HG03521 (cell line): ENCODE results near the gene GLRX3.
A peak's percentile ranks its signal among the peaks of the same experiment; 100 is the strongest.

ENCODE experiments used
- ATAC-seq: cut with Tn5 transposase; IDR thresholded peaks from one replicate; pipeline ENCODE4 v1.9.1; 2021; ENCODE audit warnings: mild to moderate bottlenecking, moderate library complexity; ENCODE audit not compliant: unreplicated experiment

The GLRX3 gene

GRCh38 chr10:130137659-130138478 is 1.7 kb downstream of the GLRX3 start:
- no peak for ATAC-seq

GRCh38 chr10:130138479-130138866 is 2.3 kb downstream of the GLRX3 start:
- no peak for ATAC-seq

- ATAC-seq = no peak
These were observed 4.2 kb downstream of the GLRX3 start for GRCh38 chr10:130140425-130140824.

GRCh38 chr10:130141038-130141437 is 4.8 kb downstream of the GLRX3 start:
- ATAC-seq = no peak

- ATAC-seq = peak; percentile 30
These were observed 5.3 kb downstream of the GLRX3 start for GRCh38 chr10:130141460-130141859.

GRCh38 chr10:130141878-130142277 is 5.7 kb downstream of the GLRX3 start:
- peak; percentile 80 for ATAC-seq

- no peak for ATAC-seq
These were observed 9.9 kb downstream of the GLRX3 start for GRCh38 chr10:130146042-130146441.

GRCh38 chr10:130159192-130159794 is 23.1 kb downstream of the GLRX3 start:
- no peak for ATAC-seq

GRCh38 chr10:130160775-130161174 is 24.6 kb downstream of the GLRX3 start:
- ATAC-seq = no peak

- ATAC-seq = no peak
These were observed 25.1 kb downstream of the GLRX3 start for GRCh38 chr10:130161331-130161730.

GRCh38 chr10:130167193-130167592 is 31.0 kb downstream of the GLRX3 start:
- ATAC-seq = no peak

- ATAC-seq = no peak
These were observed 31.5 kb downstream of the GLRX3 start for GRCh38 chr10:130167707-130168106.

- no peak for ATAC-seq
These were observed 33.1 kb downstream of the GLRX3 start for GRCh38 chr10:130169136-130169859.

- ATAC-seq = no peak
These were observed 35.0 kb downstream of the GLRX3 start for GRCh38 chr10:130171196-130171595.

GRCh38 chr10:130174328-130174727 is 38.1 kb downstream of the GLRX3 start:
- ATAC-seq = no peak

GRCh38 chr10:130175074-130175473 is 38.9 kb downstream of the GLRX3 start:
- ATAC-seq = no peak

GRCh38 chr10:130177250-130177649 is 41.1 kb downstream of the GLRX3 start:
- ATAC-seq = no peak

- ATAC-seq = no peak
These were observed 43.4 kb downstream of the GLRX3 start for GRCh38 chr10:130179640-130180039.

GRCh38 chr10:130180416-130180815 is 44.2 kb downstream of the GLRX3 start:
- no peak for ATAC-seq

- no peak for ATAC-seq
These were observed 45.7 kb downstream of the GLRX3 start for GRCh38 chr10:130181858-130182257.

GRCh38 chr10:130185591-130185990 is 49.4 kb downstream of the GLRX3 start:
- no peak for ATAC-seq
